T-helper 2 cell (primary cell): ENCODE results near the gene CEP85.
"Not testable (repeated sequence)": the region's sequence is repeated elsewhere in the genome, so short reads cannot be mapped to it uniquely, and the experiment has no call there.

Experiments used
- DNase-seq, 5 experiments: peaks; one replicate each; pipeline versions ENCODE4 v3.0.0 to v3.0.0-alpha.2; 2012 to 2022

The CEP85 gene

DNA sequence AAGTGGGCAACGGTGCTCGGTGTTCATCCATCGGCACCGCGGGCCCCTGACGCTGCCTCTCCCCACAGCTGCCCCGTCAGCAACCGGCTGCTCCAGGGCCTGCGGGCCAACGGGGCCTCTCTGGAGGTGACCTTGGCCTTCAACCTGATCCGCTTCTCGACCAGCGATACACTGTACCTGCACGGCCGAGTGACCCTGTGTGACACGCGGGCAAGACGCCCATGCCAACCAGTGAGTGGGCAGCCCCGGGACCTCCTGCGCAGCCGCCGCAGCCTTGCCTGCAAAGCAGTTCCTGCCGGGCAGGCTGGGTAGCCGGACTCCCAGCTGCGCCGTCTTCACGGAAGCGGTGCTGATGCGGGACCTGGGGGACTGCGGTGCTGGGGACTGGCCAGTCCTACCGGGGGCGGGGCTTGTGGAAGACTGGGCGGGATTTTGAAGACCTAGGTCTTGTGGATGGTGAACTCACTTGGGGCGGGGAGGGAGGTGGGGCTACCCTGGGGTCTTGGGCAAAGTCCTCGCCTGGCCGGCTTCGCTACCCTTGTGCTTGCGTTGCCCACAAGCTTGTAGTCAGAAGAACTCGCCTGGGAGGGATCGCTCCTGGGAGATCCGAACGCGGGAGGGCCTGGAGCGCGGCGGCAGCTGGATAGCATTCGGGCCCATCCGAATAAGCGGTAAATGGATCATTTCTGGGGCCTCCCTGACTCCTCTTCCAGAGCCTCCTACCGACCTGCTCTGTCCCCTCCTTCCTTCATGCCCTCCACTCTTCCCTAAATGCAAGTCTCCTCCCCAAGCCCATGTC, 8.8 kb upstream of the CEP85 start:
- DNase-seq = peak in 4 of 5 experiments; percentile 19 to 34 (median 24)

DNA sequence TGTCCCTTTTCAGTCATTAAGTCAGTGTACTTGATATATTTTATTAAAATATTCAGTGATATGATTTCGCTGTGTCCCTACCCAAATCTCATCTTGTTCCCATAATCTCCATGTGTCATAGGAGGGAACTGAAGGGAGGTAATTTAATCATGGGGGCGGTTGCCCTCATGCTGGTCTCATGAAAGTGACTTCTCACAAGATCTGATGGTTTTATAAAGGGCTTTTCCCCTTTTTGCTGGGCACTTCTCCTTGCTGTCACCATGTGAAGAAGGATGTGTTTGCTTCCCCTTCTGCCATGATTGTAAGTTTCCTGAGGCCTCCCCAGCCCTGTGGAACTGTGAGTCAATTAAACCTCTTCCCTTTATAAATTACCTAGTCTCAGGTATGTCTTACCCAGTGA, 3.3 kb upstream of the CEP85 start:
- not testable (repeated sequence) for DNase-seq

DNA sequence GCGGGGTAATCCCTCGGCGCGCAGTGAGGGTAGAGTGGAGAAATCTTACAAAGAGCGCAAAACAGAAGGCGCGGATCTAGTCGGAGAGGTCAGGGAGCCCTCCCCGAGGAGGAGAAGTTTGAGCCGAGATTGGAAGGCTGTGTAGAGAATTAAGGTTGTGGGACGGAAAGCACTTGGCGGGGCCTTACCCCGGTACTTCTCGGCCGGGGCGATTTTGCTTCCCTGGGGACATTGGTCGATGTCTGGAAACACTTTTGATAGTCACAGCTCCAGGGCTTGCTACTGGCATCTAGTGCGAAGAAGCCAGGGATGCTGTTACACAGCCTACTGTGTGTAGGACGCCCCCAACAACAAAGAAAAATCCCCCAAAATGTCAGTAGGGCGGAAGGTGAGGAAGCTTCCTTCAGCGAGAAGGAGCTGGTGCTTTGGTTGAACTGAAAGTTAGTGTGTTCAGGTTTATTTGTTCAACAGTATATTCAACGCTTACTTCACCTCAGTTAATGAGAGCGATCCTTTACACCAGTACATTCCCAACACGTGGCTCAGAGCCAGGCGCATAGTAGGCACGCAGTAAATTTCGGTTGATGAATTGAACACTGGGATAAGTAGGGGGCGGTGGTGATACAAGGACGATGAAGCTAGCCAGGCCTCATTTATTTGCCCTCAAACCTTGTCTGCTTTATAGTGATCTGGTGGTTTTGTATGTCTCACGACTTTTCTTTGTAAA, 807 bp downstream of the CEP85 start:
- peak in 1 of 5 experiments; percentile 46 for DNase-seq

DNA sequence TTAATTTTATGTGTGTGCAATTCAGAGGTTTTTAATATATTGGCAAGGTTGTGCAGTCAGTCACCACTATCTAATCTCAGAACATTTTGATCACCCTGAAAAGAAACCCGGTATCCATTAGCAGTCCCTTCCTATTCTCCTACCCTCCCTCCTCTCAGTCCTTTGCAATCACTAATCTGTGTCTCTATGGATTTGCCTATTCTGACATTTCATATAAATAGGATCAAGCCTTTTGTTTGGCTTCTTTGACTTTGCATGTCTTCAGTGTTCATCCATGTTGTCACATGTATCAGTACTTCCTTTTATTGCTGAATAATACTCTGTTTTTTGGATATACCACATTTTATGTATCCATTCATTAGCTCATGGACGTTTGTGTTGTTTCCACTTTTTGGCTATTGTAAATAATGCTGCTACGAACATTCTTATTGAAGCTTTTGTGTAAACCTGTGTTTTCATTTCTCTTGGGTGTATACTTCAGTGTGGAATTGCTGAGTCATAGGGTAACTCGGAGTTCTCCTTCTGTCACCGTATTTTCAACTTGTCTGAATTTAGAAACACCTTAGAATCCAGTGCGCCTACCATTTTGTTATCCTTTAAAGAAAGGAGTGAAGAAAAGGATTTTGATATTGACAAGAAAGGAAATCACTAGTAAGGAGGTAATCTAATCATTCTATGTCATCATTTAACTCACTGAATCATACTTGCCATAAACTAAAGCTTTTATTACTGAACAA, 3.4 kb downstream of the CEP85 start:
- peak in 1 of 5 experiments; percentile 41 for DNase-seq

DNA sequence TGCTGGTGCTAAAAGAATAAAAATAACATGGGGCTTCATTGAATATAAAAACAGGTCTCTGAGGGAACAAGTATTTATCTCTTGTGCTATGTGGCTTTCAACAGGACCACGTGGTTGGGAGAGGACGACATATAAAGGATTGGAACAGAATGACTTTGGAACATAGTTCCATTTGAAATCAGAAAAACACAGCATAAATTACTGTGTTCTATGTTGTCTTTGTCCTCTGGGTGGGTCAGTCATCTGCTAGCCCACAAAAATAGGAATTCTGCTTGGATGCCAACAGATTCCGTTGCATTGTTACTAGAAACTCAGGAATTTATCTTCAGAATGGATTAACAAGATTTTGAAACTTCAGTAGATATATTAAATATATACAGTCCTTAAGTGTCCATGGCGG, 5.9 kb downstream of the CEP85 start:
- no peak for DNase-seq

DNA sequence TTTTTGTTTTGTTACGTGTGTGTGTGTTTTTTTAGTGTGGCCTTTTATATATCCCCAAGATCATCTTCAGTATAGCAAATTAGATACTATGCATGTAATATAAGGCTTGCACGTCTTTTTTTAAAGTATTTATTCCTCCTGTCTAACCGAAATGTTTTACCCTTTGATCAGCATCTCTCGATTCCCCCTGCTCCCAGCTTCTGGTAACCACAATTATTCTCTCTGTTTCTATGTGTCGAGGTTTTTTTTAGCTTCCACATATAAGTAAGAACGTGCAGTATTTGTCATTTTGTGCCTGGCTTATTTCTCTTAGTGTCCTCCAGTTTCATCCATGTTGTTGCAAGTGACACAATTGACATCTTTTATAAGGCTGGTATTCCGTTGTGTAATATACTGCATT, 18.7 kb downstream of the CEP85 start:
- DNase-seq = no peak

DNA sequence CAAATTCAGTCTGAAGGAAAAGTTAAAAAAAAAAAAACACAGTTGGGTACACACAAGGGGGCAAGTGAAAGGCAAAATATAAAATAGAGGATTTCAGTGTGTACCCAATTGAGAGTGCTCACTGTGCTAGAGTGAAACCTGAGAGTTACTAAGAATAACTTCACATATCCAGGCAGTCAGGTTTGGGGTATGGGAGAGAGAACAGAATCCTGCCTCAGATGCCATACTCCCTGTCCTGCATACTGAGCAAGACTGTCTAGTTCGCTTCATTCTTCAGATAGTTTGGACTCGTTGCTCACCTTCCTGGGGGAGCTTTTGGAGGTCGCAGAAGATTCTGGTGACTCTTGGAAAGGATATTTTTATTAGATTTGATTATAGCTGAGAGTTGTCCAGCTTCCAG, 20.4 kb downstream of the CEP85 start:
- no peak for DNase-seq

DNA sequence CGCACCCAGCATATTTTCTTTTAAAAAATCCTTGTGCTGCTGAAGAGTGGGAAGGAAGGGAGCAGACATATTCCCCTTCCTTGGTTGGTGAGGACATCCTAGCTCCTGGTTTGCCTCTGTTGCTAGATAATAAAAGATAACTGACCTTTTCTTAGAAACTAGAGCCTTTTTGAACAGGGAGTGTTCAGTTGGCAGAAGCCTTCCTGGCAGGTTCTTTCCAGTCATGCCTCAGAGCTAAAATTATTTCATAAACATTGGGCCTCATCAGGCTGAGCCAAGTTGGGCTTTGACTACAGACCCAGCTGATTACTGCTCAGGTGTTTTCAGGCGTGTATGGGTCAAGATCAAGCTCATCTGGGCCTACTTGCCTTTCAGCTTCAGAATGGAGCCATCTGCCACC, 23.2 kb downstream of the CEP85 start:
- DNase-seq = no peak

DNA sequence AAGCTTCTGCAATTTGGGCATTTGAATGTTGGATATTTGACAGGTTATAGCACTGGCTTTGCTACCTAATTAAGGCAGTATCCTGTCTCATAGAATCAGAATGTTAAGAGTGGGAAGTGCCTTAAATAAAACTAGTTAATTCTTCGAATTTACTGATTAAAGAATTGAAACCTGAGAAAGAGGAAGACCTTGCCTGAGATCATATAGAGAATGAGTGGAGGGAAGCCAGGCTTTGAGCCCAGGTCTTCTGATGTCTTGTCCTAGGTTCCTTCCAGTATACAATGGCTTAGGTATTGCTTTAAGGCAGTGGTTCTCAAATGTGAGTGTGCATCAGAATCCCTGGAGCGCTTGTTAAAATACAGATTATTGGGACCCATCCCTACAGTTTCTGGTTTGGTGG, 25.0 kb downstream of the CEP85 start:
- no peak for DNase-seq

DNA sequence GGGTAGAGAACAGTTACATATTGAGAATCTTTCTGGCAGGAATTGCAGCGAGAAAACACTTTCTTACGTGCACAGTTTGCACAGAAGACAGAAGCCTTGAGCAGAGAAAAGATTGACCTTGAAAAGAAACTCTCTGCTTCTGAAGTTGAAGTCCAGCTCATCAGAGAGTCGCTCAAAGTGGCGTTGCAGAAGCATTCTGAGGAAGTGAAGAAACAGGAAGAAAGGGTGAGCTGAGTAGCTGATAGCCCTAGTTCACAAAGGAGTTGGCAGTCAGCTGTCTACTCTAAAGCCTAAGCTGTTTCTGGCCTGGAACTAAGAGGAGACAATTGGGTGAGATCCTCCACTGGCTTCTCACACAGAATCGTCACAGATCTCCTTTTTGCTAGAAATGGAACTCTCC, 25.6 kb downstream of the CEP85 start:
- no peak for DNase-seq

DNA sequence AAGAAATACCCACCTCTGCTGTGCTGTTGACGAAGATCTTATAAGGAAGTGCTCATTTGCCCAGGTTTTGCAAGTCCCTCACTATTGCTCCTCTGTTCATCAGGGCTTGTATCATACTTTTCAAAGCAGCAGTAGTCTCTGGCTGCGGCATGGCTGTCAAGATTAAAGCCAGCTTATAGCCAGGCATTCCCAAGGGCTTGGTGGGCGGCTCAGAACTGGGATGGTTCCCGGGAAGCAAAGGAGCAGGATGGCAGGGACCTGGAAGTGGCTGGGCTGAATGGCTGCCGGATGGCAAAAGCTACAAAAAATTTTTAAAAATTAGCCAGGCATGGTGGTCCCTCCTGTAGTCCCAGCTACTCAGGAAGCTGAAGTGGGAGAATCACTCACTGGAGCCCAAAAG, 29.2 kb downstream of the CEP85 start:
- no peak for DNase-seq

DNA sequence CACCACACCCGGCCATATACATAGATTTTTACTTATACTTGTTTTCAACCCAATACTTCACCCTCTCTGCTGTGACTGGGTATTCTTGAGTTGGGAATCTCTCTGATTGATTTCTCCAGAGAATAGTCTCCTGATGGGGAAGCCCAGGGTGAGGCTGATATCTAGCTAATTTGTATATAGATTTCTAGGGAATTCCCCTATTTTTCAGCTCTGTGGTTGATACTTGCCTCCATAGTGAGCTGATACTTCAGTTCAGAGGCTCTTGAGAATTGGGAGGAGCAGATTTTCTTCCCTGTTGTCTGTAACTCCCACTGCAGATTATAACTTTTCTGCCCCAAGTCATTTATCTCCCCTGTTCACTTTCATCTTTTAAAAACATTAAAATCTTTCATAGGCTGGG, 31.4 kb downstream of the CEP85 start:
- no peak for DNase-seq

DNA sequence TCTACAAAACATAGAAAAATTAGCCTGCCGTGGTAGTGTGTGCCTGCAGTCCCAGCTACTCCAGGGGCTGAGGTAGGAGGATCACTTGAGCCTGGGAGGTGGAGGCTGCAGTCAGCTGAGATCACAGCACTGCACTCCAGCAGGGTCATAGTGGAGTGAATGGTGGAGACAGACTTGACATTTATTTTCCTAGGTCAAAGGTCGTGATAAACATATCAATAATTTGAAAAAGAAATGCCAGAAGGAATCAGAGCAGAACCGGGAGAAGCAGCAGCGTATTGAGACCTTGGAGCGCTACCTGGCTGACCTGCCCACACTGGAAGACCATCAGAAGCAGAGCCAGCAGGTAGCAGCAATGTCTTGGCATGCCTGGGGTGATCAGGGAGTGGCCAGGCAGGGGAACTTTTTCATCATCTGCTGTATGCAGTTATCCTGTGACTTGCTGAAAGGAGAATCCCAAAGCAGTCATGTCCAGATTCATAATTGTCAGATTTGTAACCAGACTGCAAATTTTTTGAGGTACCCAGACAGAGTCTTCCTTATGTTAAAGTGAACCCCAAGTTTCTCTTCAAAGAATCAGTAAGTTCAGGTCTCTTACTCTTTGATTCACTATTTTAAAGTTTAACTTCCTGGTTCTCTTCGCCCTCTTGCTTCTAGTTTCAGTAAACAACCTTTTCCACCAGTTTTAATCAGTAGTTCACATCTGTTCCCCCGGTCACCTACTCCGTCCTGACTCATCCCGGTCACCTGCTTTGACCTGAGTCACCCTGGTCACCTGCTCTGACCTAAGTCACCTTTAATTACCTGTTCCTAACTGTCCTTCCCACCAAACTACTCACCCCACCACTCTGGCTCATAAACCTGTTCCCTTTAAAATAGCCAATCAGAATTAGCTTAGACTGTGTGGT, 34.5 kb downstream of the CEP85 start:
- DNase-seq = no peak

DNA sequence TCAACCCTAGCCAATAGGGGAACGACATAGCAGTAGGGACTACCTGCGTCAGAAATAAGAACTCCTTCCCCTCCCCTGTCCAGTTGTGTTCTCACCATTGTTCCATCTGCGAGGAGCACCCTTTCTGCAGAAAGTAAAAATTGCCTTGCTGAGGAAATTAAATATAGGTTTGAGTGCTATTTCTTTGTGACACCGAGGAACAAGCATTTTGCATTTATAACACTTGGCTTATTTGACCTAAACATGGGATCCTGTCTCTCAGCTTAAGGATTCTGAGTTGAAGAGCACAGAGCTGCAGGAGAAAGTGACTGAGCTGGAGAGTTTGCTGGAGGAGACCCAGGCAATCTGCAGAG, 35.2 kb downstream of the CEP85 start:
- no peak for DNase-seq

DNA sequence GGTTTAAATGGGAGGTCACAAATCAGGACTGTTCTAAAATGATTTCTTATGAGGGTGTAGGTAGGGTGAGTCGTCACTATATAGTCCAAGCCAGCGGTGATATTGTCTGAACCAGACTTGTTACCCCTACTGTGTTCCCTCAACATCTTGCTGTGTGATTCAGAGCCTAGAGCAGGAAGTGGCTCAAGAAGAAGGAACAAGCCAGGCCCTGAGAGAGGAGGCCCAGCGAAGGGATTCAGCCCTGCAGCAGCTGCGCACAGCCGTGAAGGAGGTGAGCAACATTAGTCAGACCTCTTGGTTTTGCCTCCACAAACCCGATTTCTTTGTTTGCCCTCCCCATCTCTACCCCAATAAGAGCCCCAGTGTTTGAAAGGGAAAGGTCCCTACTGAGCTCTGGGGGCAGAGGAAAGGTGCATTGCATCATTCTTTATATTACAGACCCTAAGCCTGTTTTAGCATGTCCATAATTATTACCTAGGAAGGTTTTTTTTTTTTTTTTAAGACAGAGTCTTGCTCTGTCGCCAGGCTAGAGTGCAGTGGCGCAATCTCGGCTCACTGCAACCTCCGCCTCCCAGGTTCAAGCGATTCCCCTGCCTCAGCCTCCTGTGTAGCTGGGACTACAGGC, 40.9 kb downstream of the CEP85 start:
- no peak for DNase-seq

DNA sequence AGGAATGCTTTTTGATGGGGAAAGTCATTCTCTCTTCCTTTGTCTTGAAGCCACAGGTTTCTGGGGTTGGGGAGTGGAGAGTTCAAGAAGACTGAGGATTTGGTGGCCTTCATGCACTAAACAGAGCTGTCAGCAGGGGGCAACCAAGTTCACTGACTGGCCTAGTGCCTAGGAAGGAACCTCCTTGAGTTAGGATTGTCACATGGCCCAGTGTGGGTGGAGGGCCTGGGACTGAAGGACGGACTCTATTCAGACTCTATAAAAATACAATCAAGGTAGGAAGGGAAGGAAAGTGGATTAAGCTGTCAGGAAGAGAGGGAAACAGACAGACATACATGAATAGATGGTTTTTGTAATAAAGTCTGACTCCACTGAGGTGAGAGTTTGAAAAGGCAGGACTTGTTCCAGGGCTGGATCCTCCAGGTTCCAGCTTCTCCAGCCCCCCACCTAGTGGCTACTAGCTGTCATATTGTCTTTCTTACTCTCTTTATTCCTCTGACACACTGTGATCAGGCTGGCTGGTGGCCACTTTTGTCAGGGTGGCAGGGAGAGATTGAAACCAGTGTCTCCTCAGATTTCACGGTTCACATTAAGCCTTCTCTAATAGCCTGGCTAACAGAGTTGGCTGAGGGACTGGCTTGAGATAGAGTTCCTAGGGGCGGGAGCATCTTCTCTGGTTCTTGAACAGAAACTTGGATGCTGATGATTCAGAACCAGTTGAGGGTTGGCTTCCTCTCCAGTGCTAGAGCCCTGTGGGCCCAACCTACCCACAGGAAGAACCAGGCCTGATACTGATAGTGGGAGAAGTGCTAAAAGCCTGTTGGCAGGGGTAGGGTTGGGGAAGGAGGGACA, 41.8 kb downstream of the CEP85 start:
- DNase-seq = peak; percentile 43 to 77 (median 64)

DNA sequence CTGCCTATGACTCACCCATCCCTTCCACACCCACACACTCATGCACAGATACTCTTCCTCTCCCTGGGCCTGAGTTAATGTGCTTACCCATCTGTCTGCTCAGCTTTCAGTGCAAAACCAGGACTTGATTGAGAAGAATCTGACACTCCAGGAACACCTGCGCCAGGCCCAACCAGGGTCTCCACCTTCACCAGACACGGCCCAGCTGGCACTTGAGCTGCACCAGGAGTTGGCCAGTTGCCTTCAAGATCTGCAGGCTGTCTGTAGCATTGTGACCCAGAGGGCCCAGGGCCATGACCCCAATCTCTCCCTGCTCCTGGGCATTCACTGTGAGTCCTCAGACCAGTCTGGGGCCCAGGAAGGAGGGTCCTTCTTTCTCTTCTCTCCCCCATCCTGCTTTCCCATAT, 42.4 kb downstream of the CEP85 start:
- DNase-seq = peak in 1 of 5 experiments; percentile 72

DNA sequence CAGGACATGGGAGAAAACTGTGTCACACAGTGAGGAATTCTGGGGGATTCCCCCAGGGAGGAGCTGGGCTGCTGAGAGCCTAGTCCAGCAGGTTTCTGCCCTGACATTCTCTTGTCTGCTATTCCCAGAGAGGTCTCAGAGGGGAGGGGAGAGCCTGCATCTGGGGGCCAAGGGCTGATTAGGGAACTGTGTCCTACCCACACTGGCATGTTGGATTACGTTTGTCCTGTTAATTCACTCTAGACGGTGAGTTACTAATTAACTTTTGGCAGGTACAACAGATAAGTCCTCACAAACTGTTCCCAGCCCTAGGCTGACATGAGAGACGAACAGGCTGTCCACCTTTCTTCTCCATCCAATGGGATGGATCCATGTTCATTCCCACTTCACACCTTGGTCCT, 43.3 kb downstream of the CEP85 start:
- no peak for DNase-seq

DNA sequence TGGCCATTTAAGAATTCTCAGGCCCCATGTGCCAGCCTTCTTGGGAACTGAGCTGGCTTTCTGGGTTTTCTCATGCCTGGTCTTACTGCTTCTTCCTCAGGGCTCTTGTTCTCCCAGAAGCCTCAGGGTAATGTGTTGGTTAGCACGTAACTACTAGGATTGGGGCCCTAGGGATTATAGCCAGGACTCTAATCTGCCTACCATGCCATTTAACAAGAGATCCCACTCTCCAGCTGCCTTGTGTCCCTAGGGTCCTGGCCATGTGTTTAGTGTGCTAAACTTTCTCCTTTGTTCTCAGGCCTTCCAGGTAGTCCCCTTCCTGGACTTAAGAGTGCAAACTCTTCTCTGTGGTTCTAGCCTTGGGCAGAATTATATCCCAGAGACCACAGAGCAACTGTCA, 43.7 kb downstream of the CEP85 start:
- DNase-seq = no peak

DNA sequence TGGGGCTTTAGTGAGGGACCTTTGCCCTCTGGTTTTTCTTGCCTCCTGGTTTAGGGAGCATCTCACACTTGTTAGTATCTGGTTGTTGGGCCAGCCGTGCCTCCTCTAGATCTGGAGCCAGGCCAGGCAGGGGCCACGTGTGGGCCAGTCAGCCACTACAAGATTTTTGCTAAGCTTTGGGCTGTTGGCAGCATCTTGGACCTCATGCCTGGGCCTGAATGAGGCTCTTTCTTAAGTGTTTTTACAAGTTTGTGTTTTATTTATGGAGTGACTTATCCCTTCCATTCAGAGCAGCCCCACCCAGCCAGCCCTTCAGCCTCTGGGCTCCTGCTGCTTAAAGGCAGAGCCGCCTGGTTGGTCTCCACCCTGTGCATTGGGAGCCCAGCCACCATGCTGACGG, 44.3 kb downstream of the CEP85 start:
- DNase-seq = no peak
